ENCODE data around the gene M6PR.

The M6PR gene

GRCh38 chr12:8969861-8970411 lies 20.5 kb upstream of the M6PR start:
- no peak overlapping the region for H3K4me3 ChIP-seq (ENCODE audit: control insufficient read depth, low read depth, low read length)
- DNase-seq (ENCODE audit: low read depth): no peak
- no peak for TF ChIP-seq CTCF (conservative IDR thresholded peaks at IDR 0.05; ENCODE audit: control insufficient read depth, insufficient read depth, low read depth, low read length)

GRCh38 chr12:8968761-8969160 lies 19.3 kb upstream of the M6PR start:
- no peak overlapping the region for H3K4me3 ChIP-seq (ENCODE audit: control insufficient read depth, low read depth, low read length)
- TF ChIP-seq CTCF (conservative IDR thresholded peaks at IDR 0.05; ENCODE audit: control insufficient read depth, insufficient read depth, low read depth, low read length): no peak
- no peak for DNase-seq (ENCODE audit: low read depth)

- no peak for TF ChIP-seq CTCF (conservative IDR thresholded peaks at IDR 0.05; ENCODE audit: control insufficient read depth, insufficient read depth, low read depth, low read length)
- DNase-seq (ENCODE audit: low read depth): no peak
- H3K4me3 ChIP-seq (ENCODE audit: control insufficient read depth, low read depth, low read length): no peak overlapping the region
Observed at GRCh38 chr12:8960176-8960575, 10.7 kb upstream of the M6PR start.

- TF ChIP-seq CTCF (conservative IDR thresholded peaks at IDR 0.05; ENCODE audit: control insufficient read depth, insufficient read depth, low read depth, low read length): no peak
- no peak for DNase-seq (ENCODE audit: low read depth)
- no peak overlapping the region for H3K4me3 ChIP-seq (ENCODE audit: control insufficient read depth, low read depth, low read length)
Observed at GRCh38 chr12:8958066-8958465, 8.6 kb upstream of the M6PR start.

DNA sequence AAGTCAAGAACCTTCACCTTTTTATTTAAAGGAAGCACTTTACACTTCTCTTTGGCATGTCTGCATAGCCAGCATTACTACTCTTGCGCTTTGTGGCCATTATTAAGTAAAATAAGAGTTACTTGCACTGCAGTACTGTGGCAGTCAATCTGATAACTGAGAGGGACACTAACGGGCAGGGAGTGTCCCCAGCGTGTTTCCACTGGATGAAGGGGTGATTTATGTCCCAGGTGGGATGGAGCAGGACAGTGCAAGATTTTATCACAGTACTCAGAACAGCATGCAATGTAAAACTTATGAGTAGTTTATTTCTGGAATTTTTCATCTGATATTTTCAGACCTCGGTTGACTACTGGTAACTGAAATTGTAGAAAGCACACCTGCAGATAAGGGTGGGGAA lies 8.1 kb upstream of the M6PR start:
- no peak overlapping the region for H3K4me3 ChIP-seq (ENCODE audit: control insufficient read depth, low read depth, low read length)
- no peak for TF ChIP-seq CTCF (conservative IDR thresholded peaks at IDR 0.05; ENCODE audit: control insufficient read depth, insufficient read depth, low read depth, low read length)
- DNase-seq (ENCODE audit: low read depth): no peak

DNA sequence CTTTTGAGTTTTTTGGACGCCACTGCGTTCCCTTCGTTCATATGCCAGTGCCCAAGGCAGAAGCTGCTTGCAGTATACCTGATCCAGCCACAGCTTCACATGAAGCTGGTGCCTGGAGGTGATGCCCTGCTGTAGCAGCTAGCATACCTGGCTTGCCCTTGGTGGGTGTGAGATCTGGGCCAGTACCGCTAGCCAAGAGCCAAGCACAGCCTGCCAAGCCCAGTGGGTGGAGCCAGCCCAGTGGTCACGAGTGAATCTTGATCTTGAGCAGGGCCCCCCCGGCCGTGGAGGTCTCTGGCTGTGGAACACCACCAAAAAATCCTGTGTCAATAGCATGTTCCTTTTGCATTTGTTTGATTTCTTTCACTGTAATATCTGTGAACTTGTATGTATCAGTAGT lies 7.3 kb upstream of the M6PR start:
- TF ChIP-seq CTCF (conservative IDR thresholded peaks at IDR 0.05; ENCODE audit: control insufficient read depth, insufficient read depth, low read depth, low read length): no peak
- DNase-seq (ENCODE audit: low read depth): no peak
- no peak overlapping the region for H3K4me3 ChIP-seq (ENCODE audit: control insufficient read depth, low read depth, low read length)

GRCh38 chr12:8956073-8956472 lies 6.6 kb upstream of the M6PR start:
- no peak for TF ChIP-seq CTCF (conservative IDR thresholded peaks at IDR 0.05; ENCODE audit: control insufficient read depth, insufficient read depth, low read depth, low read length)

More at GRCh38 chr12:8956073-8956472, 6.6 kb upstream of the M6PR start:
- DNase-seq (ENCODE audit: low read depth): no peak
- H3K4me3 ChIP-seq (ENCODE audit: control insufficient read depth, low read depth, low read length): no peak overlapping the region
